ENCODE data around the gene SEMA3C. TPM values are rescaled to one million over a fixed set of nuclear protein-coding genes. Genes with fewer than 3 reads are reported as not detected.

SEMA3C gene
- total and polyA plus RNA-seq, 12 donors = 2.4 to 20.5 (median 6.2) TPM

GRCh38 chr7:80902716-80903308 is 16.0 kb downstream of the SEMA3C start:
- no peaks in the 10 kb centered on the region for H3K4me1 ChIP-seq (replicated peaks in 1 of 2)
- WGBS, 4 donors = 86 to 91% (median 91%) methylated on average over 6 of the region's 6 CpGs
- no peak for TF ChIP-seq POLR2A (IDR thresholded peaks at IDR 0.05)
- no peak for TF ChIP-seq CTCF (IDR thresholded peaks at IDR 0.05)
- H3K36me3 ChIP-seq (replicated peaks in 1 of 2) = no peaks in the 10 kb centered on the region
- no peak overlapping the region for H3K4me3 ChIP-seq
- H3K27ac ChIP-seq = no peak overlapping the region
- no peaks in the 10 kb centered on the region for H3K27me3 ChIP-seq
- no peak for DNase-seq
- no peaks in the 10 kb centered on the region for H3K9me3 ChIP-seq (replicated peaks in 1 of 3)
- intact Hi-C loops (cut with DNase I) = no loop called here

GRCh38 chr7:80902019-80902418 is 16.8 kb downstream of the SEMA3C start:
- H3K27ac ChIP-seq = no peak overlapping the region

GRCh38 chr7:80900583-80901576 is 18.0 kb downstream of the SEMA3C start:
- Histone ChIP-seq H3K9me3 (replicated peaks in 1 of 3) (no peaks in the 10 kb centered on the region), H3K27me3 (no peaks in the 10 kb centered on the region), H3K36me3 (replicated peaks in 1 of 2) (no peaks in the 10 kb centered on the region), H3K27ac (no peak overlapping the region), H3K4me1 (replicated peaks in 1 of 2) (no peaks in the 10 kb centered on the region), H3K4me3 (no peak overlapping the region)
- peak in 1 of 7 donors; percentile 13 for DNase-seq
- TF ChIP-seq CTCF (IDR thresholded peaks at IDR 0.05) (no peak), POLR2A (IDR thresholded peaks at IDR 0.05) (no peak)
- intact Hi-C loops (cut with DNase I) = no loop called here
- 65 to 69% (median 68%) methylated on average over 4 of the region's 4 CpGs for WGBS, 4 donors

More at GRCh38 chr7:80902019-80902418, 16.8 kb downstream of the SEMA3C start:
- Histone ChIP-seq H3K9me3 (replicated peaks in 1 of 3) (no peaks in the 10 kb centered on the region), H3K27me3 (no peaks in the 10 kb centered on the region), H3K36me3 (replicated peaks in 1 of 2) (no peaks in the 10 kb centered on the region), H3K4me1 (replicated peaks in 1 of 2) (no peaks in the 10 kb centered on the region), H3K4me3 (no peak overlapping the region)
- TF ChIP-seq CTCF (IDR thresholded peaks at IDR 0.05) = no peak
- TF ChIP-seq POLR2A (IDR thresholded peaks at IDR 0.05) = no peak
- intact Hi-C loops (cut with DNase I) = no loop called here
- 82 to 100% (median 90%) methylated on average over 1 of the region's 1 CpG; no CpG with 5 or more reads in 1 of the 4 donors for WGBS, 4 donors
- no peak for DNase-seq

GRCh38 chr7:80896906-80897598 is 21.8 kb downstream of the SEMA3C start:
- 74 to 86% (median 83%) methylated on average over 7 of the region's 7 CpGs for WGBS, 4 donors
- intact Hi-C loops (cut with DNase I) = no loop called here
- TF ChIP-seq CTCF (IDR thresholded peaks at IDR 0.05) (no peak), POLR2A (IDR thresholded peaks at IDR 0.05) (no peak)
- no peak overlapping the region for H3K4me3 ChIP-seq
- H3K9me3 ChIP-seq (replicated peaks in 1 of 3) = peaks cover 0 to 4% (median 0%) of the 10 kb centered on the region in 3 donors
- no peak for DNase-seq
- H3K36me3 ChIP-seq (replicated peaks in 1 of 2) = no peaks in the 10 kb centered on the region
- no peak overlapping the region for H3K27ac ChIP-seq
- H3K27me3 ChIP-seq = no peaks in the 10 kb centered on the region
- H3K4me1 ChIP-seq (replicated peaks in 1 of 2) = no peaks in the 10 kb centered on the region
